ENCODE data around the gene PNMA6E.

- no peak for TF ChIP-seq CTCF (IDR thresholded peaks at IDR 0.05; ENCODE audit: insufficient read depth, low read length, poor library complexity, severe bottlenecking)
- TF ChIP-seq EZH2phosphoT487 (conservative IDR thresholded peaks at IDR 0.05; ENCODE audit: low read length), result no peak
Observed at GRCh38 chrX:153411255-153411987, 10.3 kb upstream of the PNMA6E start, which contains the start of gene ZFP92.

Measured in SU-DHL-6 (cell line).